CD4-positive, alpha-beta T cell (primary cell): ENCODE data around the gene PEAR1. TPM values are rescaled to one million over a fixed set of nuclear protein-coding genes. Genes with fewer than 3 reads are reported as not detected.
"Not testable (repeated sequence)": the region's sequence is repeated elsewhere in the genome, so short reads cannot be mapped to it uniquely, and the experiment has no call there.

Source experiments
- ATAC-seq: fragments of 200-7000 bp; cut with Tn5 transposase; one replicate; pipeline ENCODE4 v1.10.0; 2022; ENCODE audit warnings: mild to moderate bottlenecking; ENCODE audit not compliant: poor library complexity
- CTCF ChIA-PET: fragments of 350-600 bp; sonication (Branson Sonifier 250); formaldehyde crosslinking; loops from one replicate; lab custom pipeline; 2021; ENCODE audit warnings: antibody characterized with exemption, inconsistent platforms; lab: Charles Lee
- POLR2A ChIA-PET: fragments of 350-600 bp; sonication (Branson Sonifier 250); formaldehyde crosslinking; loops from one replicate; lab custom pipeline; 2021; ENCODE audit warnings: antibody characterized with exemption, inconsistent platforms; lab: Charles Lee
- DNase-seq, 14 experiments: peaks; one replicate each; pipeline ENCODE4 v3.0.0-alpha.2; 2013 to 2020; ENCODE audit warnings: mixed read lengths in 2 of 14
- H3K27ac ChIP-seq, 2 donors: one replicate each; pipeline versions ENCODE4 v1.5.1 to v1.7.0; 2013; ENCODE audit warnings: low read length in 2 of 2, low read depth in 1 of 2, mild to moderate bottlenecking in 1 of 2
- H3K27me3 ChIP-seq, 2 experiments: 1 replicate in 1 of 2; 2 replicates in 1 of 2; pipeline versions ENCODE4 v1.6.1 to v1.7.0; 2013; ENCODE audit warnings: low read length in 2 of 2, control low read depth in 1 of 2, mild to moderate bottlenecking in 1 of 2, moderate library complexity in 1 of 2; ENCODE audit not compliant: insufficient read depth in 2 of 2, control insufficient read depth in 1 of 2
- H3K36me3 ChIP-seq: one replicate; pipeline ENCODE4 v1.6.1; 2013; ENCODE audit warnings: low read length, control low read depth; ENCODE audit not compliant: insufficient read depth
- H3K4me1 ChIP-seq: one replicate; pipeline ENCODE4 v1.6.1; 2013; ENCODE audit warnings: low read length, control low read depth; ENCODE audit not compliant: insufficient read depth
- H3K4me3 ChIP-seq: one replicate; pipeline ENCODE4 v1.5.1; 2013; ENCODE audit warnings: mild to moderate bottlenecking, low read length, moderate library complexity
- H3K9me3 ChIP-seq, 2 experiments: 1 replicate in 1 of 2; 2 replicates in 1 of 2; pipeline versions ENCODE4 v1.6.1 to v1.7.0; 2013; ENCODE audit warnings: low read length in 2 of 2, mild to moderate bottlenecking in 2 of 2, control low read depth in 1 of 2, moderate library complexity in 1 of 2; ENCODE audit not compliant: control insufficient read depth in 1 of 2, insufficient read depth in 1 of 2
- H3K27ac Mint-ChIP-seq: one replicate; pipeline ENCODE4 v1.8.0; 2020; ENCODE audit warnings: mixed read lengths
- H3K27me3 Mint-ChIP-seq: one replicate; pipeline ENCODE4 v1.8.0; 2021; ENCODE audit warnings: mixed read lengths
- H3K36me3 Mint-ChIP-seq: one replicate; pipeline ENCODE4 v1.8.0; 2021; ENCODE audit warnings: low read depth, mixed read lengths
- H3K4me1 Mint-ChIP-seq: one replicate; pipeline ENCODE4 v1.8.0; 2021; ENCODE audit warnings: low read depth, mixed read lengths
- H3K4me3 Mint-ChIP-seq: one replicate; pipeline ENCODE4 v1.8.0; 2020; ENCODE audit warnings: mild to moderate bottlenecking, mixed read lengths
- H3K9me3 Mint-ChIP-seq: one replicate; pipeline ENCODE4 v1.8.0; 2020; ENCODE audit warnings: mixed read lengths
- CTCF ChIP-seq: fragments of 200-600 bp; IDR thresholded peaks from one replicate; pipeline ENCODE4 v1.8.0; 2022; ENCODE audit warnings: antibody characterized with exemption, mild to moderate bottlenecking
- intact Hi-C, 2 experiments: fragments of 100-400 bp; cut with DNase I in 1 of 2; cut with micrococcal nuclease in 1 of 2; formaldehyde crosslinking; loops; one replicate each; pipeline versions ENCODE4 v1.15.1 to v1.9.0; 2023 to 2025; cut with DNase I, micrococcal nuclease
- total RNA-seq, 174 experiments: library from RNA in 2 of 174; stranded (reverse) in 2 of 174; gene quantifications; one replicate each; pipeline ENCODE4 v1.2.3 and lab custom pipeline; 2021 to 2026

The PEAR1 gene
- total RNA-seq, 2 experiments from 2014 or later, result 0.20 to 0.41 TPM

GRCh38 chr1:156926175-156926574 lies 32.7 kb downstream of the PEAR1 start:
- Mint-ChIP-seq H3K4me3 (no peak overlapping the region), H3K4me1 (peaks cover 33% of the 10 kb centered on the region), H3K36me3 (no peaks in the 10 kb centered on the region), H3K9me3 (no peaks in the 10 kb centered on the region), H3K27me3 (peaks cover 94% of the 10 kb centered on the region), H3K27ac (no peak overlapping the region)
- POLR2A ChIA-PET, result no interaction called here
- peaks cover 24% of the 10 kb centered on the region for H3K4me1 ChIP-seq
- peaks cover 68 to 93% of the 10 kb centered on the region in 2 experiments for H3K27me3 ChIP-seq
- H3K9me3 ChIP-seq, result peaks cover 0 to 19% of the 10 kb centered on the region in 2 experiments
- ATAC-seq (no peak), DNase-seq (peak in 3 of 14 experiments; percentile 7 to 49 (median 40))
- CTCF ChIA-PET, result interaction anchor here (2.4 kb wide), 1 partner anchor 34 kb away, joined by 11 read pairs; no protein-coding TSS in a partner anchor
- no peak overlapping the region for H3K4me3 ChIP-seq
- TF ChIP-seq CTCF, result no peak
- intact Hi-C loops, result loop anchor here (2.0 to 10.0 kb wide), 3 partner anchors 33 to 241 kb away; partner anchors contain the start of gene PEAR1 (in 1 of the 2)
- no peak overlapping the region for H3K27ac ChIP-seq
- no peaks in the 10 kb centered on the region for H3K36me3 ChIP-seq

DNA sequence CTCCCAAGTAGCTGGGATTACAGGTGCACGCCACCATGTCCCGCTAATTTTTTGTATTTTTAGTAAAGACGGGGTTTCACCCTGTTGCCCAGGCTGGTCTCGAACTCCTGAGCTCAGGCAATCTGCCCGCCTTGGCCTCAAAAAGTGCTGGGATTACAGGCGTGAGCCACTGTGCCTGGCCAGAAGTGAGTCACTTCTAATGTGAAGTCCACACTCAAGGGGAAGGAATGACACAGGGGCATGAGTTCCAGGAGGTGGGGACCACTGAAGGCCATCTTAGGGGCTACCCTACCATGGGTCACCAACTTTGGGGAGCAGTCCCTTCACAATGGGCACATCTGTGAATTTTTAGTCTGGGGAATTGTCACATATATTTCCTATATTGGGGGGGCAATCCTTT lies 33.2 kb downstream of the PEAR1 start:
- Histone ChIP-seq H3K9me3 (peaks cover 0 to 19% of the 10 kb centered on the region in 2 experiments), H3K4me1 (peaks cover 24% of the 10 kb centered on the region), H3K27me3 (peaks cover 64 to 88% of the 10 kb centered on the region in 2 experiments)
- CTCF ChIA-PET, result interaction anchor here (1.4 to 2.4 kb wide), 2 partner anchors 34 to 237 kb away, joined by 6 to 11 read pairs; no protein-coding TSS in a partner anchor
- H3K4me3 Mint-ChIP-seq, H3K36me3 ChIP-seq, POLR2A ChIA-PET, H3K27ac Mint-ChIP-seq, H3K36me3 Mint-ChIP-seq, ATAC-seq, H3K4me3 ChIP-seq, H3K27ac ChIP-seq, H3K9me3 Mint-ChIP-seq, DNase-seq: not testable (repeated sequence)
- Mint-ChIP-seq H3K27me3 (peaks cover 94% of the 10 kb centered on the region), H3K4me1 (peaks cover 37% of the 10 kb centered on the region)
- intact Hi-C loops, result loop anchor here (1.0 to 10.0 kb wide), 4 partner anchors 34 to 242 kb away; partner anchors contain the start of gene PEAR1 (in 1 of the 2)

DNA sequence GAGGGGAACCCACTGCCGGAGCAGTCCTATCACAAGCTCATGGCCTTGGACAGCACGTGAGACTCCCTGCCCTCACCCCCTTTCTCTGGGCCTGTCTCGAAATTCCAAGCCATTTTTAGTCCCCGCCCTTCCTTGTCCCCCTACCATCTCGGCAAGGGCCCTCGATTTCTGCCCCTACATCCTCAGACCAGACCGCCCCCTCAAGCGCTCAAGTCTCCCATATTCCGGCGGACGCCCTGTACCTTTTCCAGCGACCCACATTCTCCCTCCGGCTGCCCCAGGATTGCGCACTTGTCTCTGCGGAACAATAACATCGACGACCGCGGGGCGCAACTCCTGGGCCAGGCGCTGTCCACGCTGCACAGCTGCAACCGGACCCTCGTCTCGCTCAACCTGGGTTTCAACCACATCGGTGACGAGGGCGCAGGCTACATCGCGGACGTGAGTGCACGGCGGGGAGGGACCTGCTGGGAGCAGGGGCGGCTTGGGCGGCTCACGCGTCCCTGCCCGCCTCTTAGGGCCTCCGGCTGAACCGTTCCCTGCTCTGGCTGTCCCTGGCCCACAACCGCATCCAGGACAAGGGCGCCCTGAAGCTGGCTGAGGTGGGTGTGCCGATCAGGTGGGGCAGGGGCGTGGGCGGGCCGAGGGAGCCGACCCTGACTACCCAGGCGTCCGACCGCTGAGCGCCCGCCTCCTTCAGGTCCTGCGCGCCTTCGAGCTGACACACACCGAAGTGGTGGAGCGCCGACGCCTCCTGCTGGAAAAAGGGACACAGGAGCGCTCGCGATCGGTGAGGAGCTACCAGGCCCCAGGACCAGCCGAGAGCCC lies 33.9 kb downstream of the PEAR1 start:
- peak overlapping the region; percentile 9 for H3K4me3 ChIP-seq
- peaks cover 0 to 19% of the 10 kb centered on the region in 2 experiments for H3K9me3 ChIP-seq
- no peaks in the 10 kb centered on the region for H3K36me3 Mint-ChIP-seq
- ChIA-PET CTCF (interaction anchor here (1.1 to 2.4 kb wide), 11 partner anchors 10 to 238 kb away, joined by 3 to 11 read pairs (median 5); partner anchors contain the start of gene NTRK1), POLR2A (interaction anchor here (0.6 to 1.6 kb wide), 3 partner anchors 10 to 36 kb away, joined by 3 to 5 read pairs (median 4); no protein-coding TSS in a partner anchor)
- TF ChIP-seq CTCF, result peak; percentile 58
- no peak overlapping the region for H3K27ac Mint-ChIP-seq
- no peak overlapping the region for H3K4me3 Mint-ChIP-seq
- intact Hi-C loops, result loop anchor here (1.0 to 10.0 kb wide), 6 partner anchors 35 to 243 kb away; partner anchors contain the start of gene PEAR1 (in 1 of the 2)
- peaks cover 57 to 81% of the 10 kb centered on the region in 2 experiments for H3K27me3 ChIP-seq
- no peak overlapping the region for H3K27ac ChIP-seq
- peaks cover 94% of the 10 kb centered on the region for H3K27me3 Mint-ChIP-seq
- peak; percentile 84 for ATAC-seq
- no peaks in the 10 kb centered on the region for H3K9me3 Mint-ChIP-seq
- no peaks in the 10 kb centered on the region for H3K36me3 ChIP-seq
- peaks cover 37% of the 10 kb centered on the region for H3K4me1 Mint-ChIP-seq
- DNase-seq, result peak; percentile 43 to 78 (median 58)
- peaks cover 24% of the 10 kb centered on the region for H3K4me1 ChIP-seq
